Epithelial cell of esophagus (primary cell): ENCODE data around the gene PNPLA3.

Experiments
- DNase-seq: peaks from one replicate; pipeline ENCODE4 v3.0.0; 2010; ENCODE audit warnings: low read depth
- H3K4me3 ChIP-seq: 2 replicates; pipeline ENCODE4 v1.5.1; 2011; ENCODE audit warnings: mild to moderate bottlenecking, low read length, control low read depth
- CTCF ChIP-seq: IDR thresholded peaks from 2 replicates; pipeline ENCODE4 v1.5.1; 2011; ENCODE audit warnings: low read depth, mild to moderate bottlenecking, low read length, control low read depth, inconsistent platforms; ENCODE audit not compliant: insufficient read depth; ENCODE audit errors: missing control alignments

PNPLA3 gene

DNA sequence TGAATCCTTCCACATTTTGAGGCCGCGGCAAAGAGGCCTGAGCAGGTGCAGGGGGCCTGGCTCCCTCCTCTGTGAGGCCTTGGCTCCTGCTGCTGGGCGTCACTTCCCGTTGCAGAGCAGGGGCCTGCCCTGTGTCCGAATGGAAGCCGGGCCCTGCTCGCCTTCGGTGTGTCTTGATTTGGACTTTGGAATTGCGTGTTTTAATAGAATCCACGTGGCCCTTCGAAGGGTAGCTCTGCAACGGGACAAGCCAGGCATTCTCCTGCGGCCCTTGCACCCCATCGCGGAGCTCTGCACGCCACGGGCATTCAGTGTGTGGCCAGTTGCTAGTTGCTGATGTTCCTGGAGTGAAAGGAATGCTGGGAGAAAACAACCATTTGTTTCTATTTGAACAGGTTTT is 57.4 kb downstream of the PNPLA3 start:
- DNase-seq: no peak
- H3K4me3 ChIP-seq: no peak overlapping the region
- no peak for TF ChIP-seq CTCF

GRCh38 chr22:43983808-43984207 is 60.2 kb downstream of the PNPLA3 start:
- H3K4me3 ChIP-seq: no peak overlapping the region
- DNase-seq: no peak
- TF ChIP-seq CTCF: no peak

GRCh38 chr22:43985532-43985931 is 61.9 kb downstream of the PNPLA3 start:
- no peak overlapping the region for H3K4me3 ChIP-seq
- TF ChIP-seq CTCF: no peak
- no peak for DNase-seq

- no peak overlapping the region for H3K4me3 ChIP-seq
- DNase-seq: no peak
- TF ChIP-seq CTCF: no peak
These were observed 64.7 kb downstream of the PNPLA3 start for GRCh38 chr22:43988116-43988820.

DNA sequence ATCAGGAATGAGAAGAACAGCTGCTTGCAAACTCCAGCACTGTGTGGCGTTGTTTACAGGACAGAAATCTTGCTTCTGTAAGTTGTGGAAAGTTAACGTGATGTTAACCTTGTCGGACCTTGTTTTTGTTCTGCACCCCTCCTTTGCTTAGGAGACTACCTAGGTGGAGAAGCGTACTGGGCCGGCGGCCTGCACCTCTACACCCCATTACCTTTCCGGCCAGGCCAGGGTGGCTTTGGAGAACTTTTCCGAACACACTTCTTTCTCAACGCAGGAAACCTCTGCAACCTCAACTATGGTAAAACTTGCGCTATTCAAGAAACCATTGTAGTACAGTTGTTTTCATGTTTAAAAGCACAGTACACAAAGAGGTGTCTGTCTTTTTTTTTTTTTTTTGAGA is 65.4 kb downstream of the PNPLA3 start:
- no peak for TF ChIP-seq CTCF
- no peak for DNase-seq
- H3K4me3 ChIP-seq: no peak overlapping the region

- TF ChIP-seq CTCF: no peak
- no peak overlapping the region for H3K4me3 ChIP-seq
- DNase-seq: no peak
These were observed 66.4 kb downstream of the PNPLA3 start for GRCh38 chr22:43990044-43990443.
